Ovary (tissue), 3 donors: ENCODE results near the gene KIAA1328.

Experiments used
- CTCF ChIP-seq, 3 donors: fragments of 450-650 bp in 2 of 3; fragments of 200-600 bp in 1 of 3; IDR thresholded peaks; one replicate each; pipeline versions ENCODE4 v1.5.1 to v1.8.0; 2016 to 2022; ENCODE audit warnings: antibody characterized with exemption in 3 of 3, mild to moderate bottlenecking in 1 of 3
- POLR2A ChIP-seq: fragments of 450-650 bp; IDR thresholded peaks from one replicate; pipeline ENCODE4 v1.6.1; 2017; ENCODE audit warnings: antibody characterized with exemption, mild to moderate bottlenecking, moderate library complexity
- donor health status: DM: no; HTN: no; CAD: no.

DNA sequence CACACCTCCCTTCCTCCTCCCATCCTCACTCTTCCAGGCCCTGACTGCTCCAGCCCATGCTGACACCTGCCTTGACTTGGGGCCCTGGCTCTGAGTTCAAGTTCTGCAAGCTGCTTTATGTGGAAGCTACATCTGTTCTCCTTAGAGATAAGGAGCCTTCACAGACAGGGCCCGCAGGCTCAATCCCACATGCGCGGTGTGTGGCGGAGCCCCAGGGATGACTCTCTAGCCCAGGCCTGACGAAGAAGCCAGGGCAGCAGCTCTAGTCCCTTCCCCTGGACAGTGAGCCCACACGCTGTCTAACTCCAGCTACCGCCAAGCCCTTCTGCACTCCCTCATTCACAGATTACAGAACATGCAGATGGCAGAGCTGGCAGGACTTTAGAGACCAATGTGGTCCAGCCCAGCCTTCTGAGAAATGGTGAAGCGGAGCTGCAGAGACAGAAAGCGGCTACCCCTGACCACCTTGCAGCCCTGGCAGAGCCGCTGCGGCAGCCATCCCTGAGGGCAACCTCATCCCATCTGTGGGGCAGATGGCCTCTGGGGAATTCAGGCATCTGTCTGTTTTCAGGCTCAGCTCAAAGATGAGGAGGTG is 432.4 kb downstream of the KIAA1328 start:
- TF ChIP-seq CTCF (IDR thresholded peaks at IDR 0.05) (no peak), POLR2A (no peak)
